ELF-1 (cell line): Measurements from ENCODE around the gene LRIG1.
A peak's percentile ranks its signal among the peaks of the same experiment; 100 is the strongest.

Source experiments
- DNase-seq: peaks from one replicate; pipeline ENCODE4 v3.0.0-alpha.2; 2016; ENCODE audit warnings: low read depth, low spot score

The LRIG1 gene

DNA sequence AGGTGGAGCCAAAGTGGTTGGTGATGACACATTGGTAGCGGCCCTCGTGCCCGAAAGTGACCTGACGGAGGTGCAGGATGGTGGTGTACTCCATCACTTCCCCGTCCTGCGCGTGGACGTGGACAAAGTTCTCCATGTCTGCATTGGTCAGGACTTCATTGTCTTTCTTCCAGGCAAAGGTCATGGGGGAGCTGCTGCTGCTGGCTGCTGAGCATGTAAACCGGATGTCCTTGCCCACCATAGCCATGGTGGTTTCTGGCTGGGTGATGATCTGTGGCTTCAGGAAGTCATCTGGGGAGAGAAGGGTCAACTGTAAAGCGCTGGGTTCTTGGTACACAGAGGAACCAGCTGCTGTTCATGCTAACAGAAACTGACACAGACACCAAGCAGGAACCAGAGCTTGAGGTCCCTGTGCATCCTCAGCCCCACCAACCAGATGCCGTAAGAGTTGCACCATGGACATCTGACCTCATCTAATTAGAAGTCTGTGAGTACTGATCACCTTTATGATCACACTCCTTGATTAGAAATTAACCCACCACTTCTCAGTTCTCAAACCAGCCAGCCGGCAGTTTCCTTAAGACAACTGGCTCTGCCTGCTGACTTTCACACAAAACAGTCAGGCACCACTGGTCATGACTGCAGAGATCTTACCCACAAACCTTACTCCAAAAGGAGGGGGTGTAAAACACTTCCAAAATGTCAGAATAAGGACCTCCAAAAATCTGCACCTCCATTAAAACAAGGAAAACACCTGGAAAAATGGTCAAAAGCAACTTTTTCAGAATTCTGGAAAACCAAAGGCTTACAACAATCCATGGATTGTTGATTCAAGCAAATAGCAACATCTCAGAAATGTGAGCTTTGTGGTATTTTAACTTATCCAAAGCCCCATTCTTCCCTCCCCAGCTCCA lies 114.6 kb downstream of the LRIG1 start:
- DNase-seq, result no peak

DNA sequence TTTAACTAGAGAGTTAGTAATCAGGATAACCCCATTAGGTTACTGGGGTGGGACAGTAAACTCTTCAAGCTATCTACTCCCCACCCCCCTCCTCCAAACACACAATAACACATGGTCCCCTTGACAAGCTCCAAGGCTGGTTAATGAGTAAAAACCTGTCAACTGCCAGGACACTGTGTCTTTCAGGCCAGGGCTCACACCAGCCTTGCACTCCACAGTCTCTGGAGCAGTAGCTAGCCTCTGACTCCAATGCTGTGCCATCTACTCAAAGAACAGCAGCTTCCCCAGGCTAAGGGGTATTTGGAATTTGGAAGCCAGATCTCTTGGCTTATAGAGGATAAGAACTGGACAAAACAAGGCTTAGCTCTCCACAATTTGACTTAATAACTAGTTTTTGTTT lies 115.8 kb downstream of the LRIG1 start:
- DNase-seq, result no peak

GRCh38 chr3:66383998-66384745 lies 116.7 kb downstream of the LRIG1 start:
- DNase-seq, result no peak

- DNase-seq, result no peak
Measured at GRCh38 chr3:66383023-66383422, 117.8 kb downstream of the LRIG1 start.

GRCh38 chr3:66382142-66382541 lies 118.7 kb downstream of the LRIG1 start:
- DNase-seq, result no peak

DNA sequence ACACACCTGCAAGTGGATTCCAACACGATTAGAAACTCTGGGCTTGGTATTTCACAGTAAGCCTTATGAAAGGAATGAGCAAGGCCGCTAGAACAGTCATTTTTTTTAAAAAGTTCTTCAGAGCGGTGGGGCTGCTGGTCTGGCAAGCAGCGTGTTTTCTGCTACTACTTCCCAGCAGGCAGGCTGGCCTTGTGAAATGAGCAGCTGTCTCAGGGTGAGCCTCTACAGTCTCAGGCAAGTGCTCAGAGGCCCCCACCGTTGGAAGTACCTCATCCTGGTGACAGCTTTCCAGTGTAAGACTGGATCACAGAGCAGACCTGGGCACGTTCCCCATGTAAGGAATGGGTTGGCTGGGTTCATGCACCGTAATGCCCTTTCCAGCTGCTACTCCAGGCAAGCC lies 119.2 kb downstream of the LRIG1 start:
- DNase-seq, result no peak

DNA sequence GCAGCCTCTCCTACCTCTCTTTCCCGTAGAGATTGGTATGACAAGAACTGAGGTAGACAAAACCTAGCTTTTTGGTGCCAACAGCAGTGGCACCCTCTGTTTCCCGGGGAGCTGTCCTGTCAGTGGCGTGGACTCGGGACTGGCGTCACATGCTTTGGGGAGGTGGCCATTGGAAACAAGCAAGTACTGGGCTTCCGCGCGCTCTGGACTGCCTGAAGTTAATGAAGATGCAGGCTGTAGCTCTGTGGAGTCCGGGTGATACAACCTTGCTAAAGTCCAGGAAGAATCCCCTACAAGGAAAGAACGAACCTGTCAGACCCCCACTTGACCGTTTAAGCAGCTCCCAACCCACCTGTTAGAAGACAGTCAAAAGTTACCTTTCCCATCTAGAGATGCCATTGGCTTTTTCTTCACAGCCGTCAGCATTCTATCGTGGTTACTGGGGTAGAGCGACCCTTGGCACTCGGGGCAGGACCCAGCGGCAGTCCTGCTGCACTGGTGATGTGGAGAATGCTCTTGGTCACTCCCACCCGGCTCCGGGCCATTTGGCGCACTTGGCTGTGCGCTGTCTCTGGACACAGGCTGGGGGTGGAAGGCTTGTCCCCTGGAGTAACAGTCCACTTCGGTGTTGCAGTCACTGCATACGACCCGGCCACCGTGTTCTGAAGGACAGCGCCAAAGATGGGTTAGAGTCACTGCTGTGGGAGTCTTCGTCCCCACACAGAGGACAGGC lies 120.5 kb downstream of the LRIG1 start:
- DNase-seq, result no peak

DNA sequence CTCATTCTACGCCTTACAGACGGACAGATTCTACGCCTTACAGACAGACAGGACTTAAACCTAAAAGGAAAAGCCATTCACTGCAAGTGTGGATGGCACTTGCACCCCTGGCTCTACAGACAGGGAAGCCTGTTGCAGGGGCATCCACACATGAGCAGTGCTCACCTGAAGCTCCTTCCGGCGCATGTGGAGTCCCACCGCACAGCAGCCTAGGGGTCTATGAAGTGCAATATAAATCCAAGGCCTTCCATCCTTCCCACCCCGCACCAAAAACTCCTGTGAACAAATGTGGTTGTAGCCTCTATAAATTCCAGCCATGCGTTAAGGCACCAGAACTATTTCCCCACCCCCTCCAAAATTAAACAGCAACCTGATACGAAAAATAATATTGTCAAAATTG lies 121.3 kb downstream of the LRIG1 start:
- DNase-seq, result no peak

DNA sequence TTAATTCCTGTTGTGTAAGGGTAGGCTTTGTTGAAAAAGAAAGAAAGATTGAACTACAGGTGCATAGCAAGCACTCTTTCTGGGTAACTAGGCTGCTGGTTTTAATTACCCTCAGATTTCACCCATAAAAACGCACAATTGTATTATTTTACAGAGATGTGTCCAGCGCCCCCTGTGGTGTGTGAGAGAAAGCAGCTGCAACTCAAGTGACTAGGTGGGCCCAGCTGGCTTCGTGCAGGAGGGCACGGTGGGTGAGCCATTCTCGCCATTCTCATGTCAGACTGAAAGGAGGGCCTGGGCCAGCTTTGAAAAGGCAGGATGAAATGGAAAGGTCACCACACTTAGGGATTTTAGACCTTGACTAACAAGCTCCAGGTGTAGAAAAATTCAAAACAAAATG lies 122.6 kb downstream of the LRIG1 start:
- peak; percentile 45 for DNase-seq

DNA sequence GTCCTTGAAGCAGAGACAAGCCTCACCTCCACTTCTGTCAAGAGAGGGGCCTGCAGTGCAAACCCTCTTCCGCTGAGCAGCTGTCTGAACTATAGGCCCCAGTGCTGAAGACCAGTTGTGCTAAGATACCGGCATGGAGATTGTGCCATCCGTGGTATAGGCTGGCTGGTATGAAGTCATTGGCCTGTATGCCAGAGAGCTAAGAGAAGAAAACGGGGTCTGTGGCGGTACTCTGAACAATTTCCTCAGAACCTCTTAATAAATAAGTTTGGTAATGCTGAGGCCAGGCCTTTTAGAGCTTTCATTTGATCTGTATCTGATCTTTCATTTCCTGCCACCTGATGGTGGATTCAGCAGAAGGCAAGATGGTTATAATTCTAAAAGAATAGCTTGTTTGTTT lies 123.0 kb downstream of the LRIG1 start:
- DNase-seq, result no peak

DNA sequence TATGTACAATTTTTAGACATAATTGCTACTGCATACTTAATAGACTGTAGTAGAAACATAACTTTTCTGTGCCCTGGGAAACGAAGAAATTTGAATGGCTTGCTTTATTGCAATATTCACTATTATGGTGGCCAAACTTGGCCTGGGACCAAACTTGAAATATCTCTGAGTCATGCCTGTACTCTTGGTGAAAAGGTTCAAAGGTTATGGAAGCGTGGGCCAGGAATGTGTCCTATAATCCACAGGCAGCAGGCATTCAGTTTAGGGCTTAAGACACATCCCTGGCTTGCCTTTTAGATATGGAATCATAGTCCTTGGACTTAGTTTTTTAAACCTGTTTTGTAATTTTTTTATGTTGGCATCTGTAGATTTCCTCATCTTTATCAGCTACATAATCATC lies 124.3 kb downstream of the LRIG1 start:
- no peak for DNase-seq

- DNase-seq, result peak; percentile 67
Measured at GRCh38 chr3:66372681-66373350, 128.0 kb downstream of the LRIG1 start.

DNA sequence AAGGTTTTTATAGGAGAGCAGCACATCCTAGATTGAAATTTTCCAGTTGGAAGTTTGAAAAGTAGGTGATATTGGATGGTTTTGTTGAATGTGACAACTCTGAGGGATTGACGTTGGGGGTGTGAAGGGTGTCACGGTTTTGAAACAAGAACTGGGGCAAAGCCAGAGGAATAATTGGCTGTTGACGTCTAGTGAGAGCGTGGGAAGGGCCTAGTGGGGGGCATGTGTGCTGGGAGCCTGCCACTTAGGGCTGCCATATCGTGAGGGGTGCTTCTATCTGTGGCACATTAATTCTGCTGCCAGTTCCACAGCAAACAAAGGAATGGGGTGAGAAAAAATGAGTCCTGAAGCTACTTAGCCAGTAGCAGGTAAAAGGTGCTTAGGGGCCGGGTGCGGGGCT lies 129.4 kb downstream of the LRIG1 start:
- DNase-seq, result no peak

DNA sequence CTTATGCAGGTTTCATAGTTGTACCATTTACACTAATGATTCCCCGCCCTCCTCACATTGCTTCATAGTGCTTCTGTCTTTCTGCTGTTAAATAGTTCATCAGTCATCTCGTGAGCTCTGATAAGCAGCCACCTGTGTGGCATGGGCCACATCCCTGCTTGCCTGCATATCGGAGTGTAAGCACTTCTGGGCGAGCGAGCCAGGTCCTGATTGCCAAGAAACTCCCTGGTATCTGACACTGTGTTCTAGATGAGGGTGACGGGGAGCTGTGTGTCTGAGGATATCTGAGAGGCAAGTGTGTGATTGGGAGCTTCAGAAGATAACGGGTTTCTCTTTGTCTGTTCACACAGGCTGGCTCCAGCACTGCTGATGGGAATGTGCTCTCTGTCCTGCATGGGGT lies 130.6 kb downstream of the LRIG1 start:
- DNase-seq, result no peak

GRCh38 chr3:66367979-66368378 lies 132.8 kb downstream of the LRIG1 start:
- DNase-seq, result no peak

GRCh38 chr3:66366747-66367146 lies 134.1 kb downstream of the LRIG1 start:
- no peak for DNase-seq

GRCh38 chr3:66365080-66365479 lies 135.7 kb downstream of the LRIG1 start:
- no peak for DNase-seq

- DNase-seq, result no peak
Measured at GRCh38 chr3:66363148-66363547, 137.7 kb downstream of the LRIG1 start.

- no peak for DNase-seq
Measured at GRCh38 chr3:66362541-66362941, 138.3 kb downstream of the LRIG1 start.

DNA sequence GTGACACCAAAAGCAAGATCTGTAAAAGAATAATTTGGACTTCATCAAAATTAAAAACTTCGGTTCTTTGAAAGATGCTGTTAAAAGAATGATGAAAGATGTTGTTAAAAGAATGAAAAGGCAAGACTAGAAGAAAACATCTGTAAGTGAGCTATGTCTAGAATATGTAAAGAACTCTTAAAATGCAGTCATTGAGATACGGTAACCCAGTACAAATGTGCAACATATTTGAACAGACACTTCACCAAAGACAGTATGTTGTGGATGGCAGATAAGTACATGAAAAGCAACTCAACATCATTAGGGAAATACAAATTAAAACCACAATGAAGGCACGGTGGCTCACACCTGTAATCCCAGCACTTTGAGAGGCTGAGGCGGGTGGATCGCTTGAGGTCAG lies 139.5 kb downstream of the LRIG1 start:
- no peak for DNase-seq

DNA sequence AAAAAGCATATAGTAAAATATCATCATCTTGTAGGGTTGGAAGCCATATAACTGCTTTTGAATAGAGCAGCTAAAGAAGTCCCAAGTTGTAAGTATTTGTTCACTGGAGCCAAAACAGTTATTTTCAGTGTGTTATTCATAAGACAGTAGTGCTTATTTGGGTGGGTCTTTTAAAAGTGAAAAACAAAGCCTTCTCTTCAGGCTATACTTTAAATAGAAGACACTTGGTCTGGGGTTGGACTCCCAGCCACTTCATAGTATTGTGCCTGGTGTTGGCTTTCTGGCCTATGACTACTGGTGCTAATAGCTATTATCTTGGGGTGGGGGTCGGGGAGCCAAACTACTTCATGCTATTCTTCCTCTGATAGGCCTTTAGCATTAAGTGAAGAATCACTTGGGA lies 144.8 kb downstream of the LRIG1 start:
- no peak for DNase-seq

DNA sequence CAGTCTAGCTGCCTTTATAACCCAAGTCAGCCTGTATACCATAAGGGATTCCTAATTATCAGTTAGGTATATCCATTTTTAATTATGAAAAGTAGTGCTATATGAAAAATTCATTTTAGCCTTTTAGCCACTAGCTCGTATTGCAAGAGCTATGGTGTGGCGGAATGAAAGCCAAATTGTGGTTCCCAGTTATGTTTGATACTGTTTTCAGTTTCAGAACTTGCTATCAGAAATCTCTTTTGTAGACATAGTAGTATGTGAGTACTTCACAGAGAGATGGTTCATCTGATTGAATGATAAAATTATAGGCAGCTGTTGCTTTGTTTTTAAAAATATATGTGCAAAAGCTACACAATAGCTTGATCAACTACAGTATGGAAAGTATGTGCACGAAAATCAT lies 145.4 kb downstream of the LRIG1 start:
- DNase-seq, result no peak
